Esophagus muscularis mucosa (tissue), 4 donors: ENCODE results near the gene CDH7. TPM values are rescaled to one million over a fixed set of nuclear protein-coding genes. Genes with fewer than 3 reads are reported as not detected.

Source experiments
- DNase-seq: peaks from one replicate; pipeline ENCODE4 v3.0.0-alpha.2; 2017; ENCODE audit errors: extremely low spot score
- H3K27ac ChIP-seq, 4 donors: fragments of 200-600 bp; sonication (generic); replicated peaks in 1 of 4; 1 replicate in 3 of 4; 2 replicates in 1 of 4; pipeline ENCODE4 v1.5.1; 2016 to 2019; ENCODE audit warnings: mild to moderate bottlenecking in 1 of 4
- H3K27me3 ChIP-seq, 4 donors: fragments of 200-600 bp; sonication (generic); one replicate each; pipeline versions ENCODE4 v1.5.1 to v1.6.0; 2016 to 2019
- H3K36me3 ChIP-seq, 4 donors: fragments of 200-600 bp; sonication (generic); one replicate each; pipeline ENCODE4 v1.5.1; 2016 to 2019
- H3K4me1 ChIP-seq, 4 donors: fragments of 200-600 bp; sonication (generic); one replicate each; pipeline ENCODE4 v1.5.1; 2016 to 2019
- H3K4me3 ChIP-seq, 4 donors: fragments of 200-600 bp; sonication (generic); 1 replicate in 2 of 4; 2 replicates in 2 of 4; pipeline ENCODE4 v1.5.1; 2016 to 2019; ENCODE audit warnings: mild to moderate bottlenecking in 4 of 4, moderate library complexity in 1 of 4
- H3K9me3 ChIP-seq, 4 donors: fragments of 200-600 bp; sonication (generic); 1 replicate in 3 of 4; 2 replicates in 1 of 4; pipeline ENCODE4 v1.5.1; 2016 to 2019
- EP300 ChIP-seq: sonication (generic); formaldehyde crosslinking; IDR thresholded peaks from one replicate; pipeline ENCODE4 v1.6.1; 2017; ENCODE audit warnings: antibody characterized with exemption
- POLR2A ChIP-seq: fragments of 450-650 bp; IDR thresholded peaks from one replicate; pipeline ENCODE4 v1.6.1; 2017; ENCODE audit warnings: antibody characterized with exemption, moderate library complexity, mild to moderate bottlenecking, low read depth
- POLR2AphosphoS5 ChIP-seq, 2 donors: sonication (generic); formaldehyde crosslinking; IDR thresholded peaks; one replicate each; pipeline ENCODE4 v1.6.1; 2017; ENCODE audit warnings: antibody characterized with exemption in 2 of 2
- WGBS: methylation state at CpG from one replicate; pipeline ENCODE4 v1.1.5; 2018; 5-methylcytosine and 5-hydroxymethylcytosine counted together
- intact Hi-C: fragments of 100-400 bp; cut with DNase I; formaldehyde crosslinking; loops from one replicate; pipeline ENCODE4 v1.15.1; 2023
- total RNA-seq, 4 donors: library from RNA; depleted of rRNA; stranded (reverse); fragments of >200 nt; gene quantifications; one replicate each; pipeline versions ENCODE4 v1.1.0 to v1.2.1, GENCODE V29; 2016
- TF ChIP-seq, protein P1 (sequence below), 3 experiments: fragments of 200-600 bp in 2 of 3; fragments of 450-650 bp in 1 of 3; sonication (generic) in 2 of 3; IDR thresholded peaks; one replicate each; pipeline ENCODE4 v1.5.1; 2017 to 2019; ENCODE audit warnings: antibody characterized with exemption in 3 of 3, mild to moderate bottlenecking in 2 of 3, moderate library complexity in 1 of 3

Gene CDH7
- total RNA-seq, 4 donors from 2014 or later = 0.06 to 0.33 TPM; not detected in 2

DNA sequence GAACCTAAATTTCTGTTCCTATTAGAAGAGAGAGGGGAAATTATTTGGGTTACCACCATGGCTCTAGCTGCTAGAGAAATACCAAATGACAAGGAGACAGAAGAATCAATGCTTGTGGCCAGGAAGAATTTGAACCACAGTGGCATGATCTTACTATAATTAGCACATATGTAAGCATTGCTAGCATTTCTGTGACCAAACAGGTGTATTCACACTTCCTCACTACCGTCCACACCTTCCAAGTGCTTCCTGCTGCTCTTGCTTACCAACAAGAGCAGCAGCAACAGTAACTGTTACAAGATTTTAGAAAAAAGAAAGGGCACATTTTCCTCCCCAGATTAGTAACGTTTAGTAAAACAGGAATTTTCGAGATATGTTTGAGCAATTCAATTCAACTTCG, 60.5 kb downstream of the CDH7 start:
- Histone ChIP-seq H3K9me3 (no peaks in the 10 kb centered on the region), H3K27me3 (no peaks in the 10 kb centered on the region), H3K27ac (no peak overlapping the region), H3K4me1 (no peaks in the 10 kb centered on the region), H3K4me3 (no peak overlapping the region), H3K36me3 (no peaks in the 10 kb centered on the region)
- intact Hi-C loops = no loop called here
- DNase-seq = no peak
- WGBS = 71% methylated on average over 4 of the region's 4 CpGs
- TF ChIP-seq, protein P1, sequence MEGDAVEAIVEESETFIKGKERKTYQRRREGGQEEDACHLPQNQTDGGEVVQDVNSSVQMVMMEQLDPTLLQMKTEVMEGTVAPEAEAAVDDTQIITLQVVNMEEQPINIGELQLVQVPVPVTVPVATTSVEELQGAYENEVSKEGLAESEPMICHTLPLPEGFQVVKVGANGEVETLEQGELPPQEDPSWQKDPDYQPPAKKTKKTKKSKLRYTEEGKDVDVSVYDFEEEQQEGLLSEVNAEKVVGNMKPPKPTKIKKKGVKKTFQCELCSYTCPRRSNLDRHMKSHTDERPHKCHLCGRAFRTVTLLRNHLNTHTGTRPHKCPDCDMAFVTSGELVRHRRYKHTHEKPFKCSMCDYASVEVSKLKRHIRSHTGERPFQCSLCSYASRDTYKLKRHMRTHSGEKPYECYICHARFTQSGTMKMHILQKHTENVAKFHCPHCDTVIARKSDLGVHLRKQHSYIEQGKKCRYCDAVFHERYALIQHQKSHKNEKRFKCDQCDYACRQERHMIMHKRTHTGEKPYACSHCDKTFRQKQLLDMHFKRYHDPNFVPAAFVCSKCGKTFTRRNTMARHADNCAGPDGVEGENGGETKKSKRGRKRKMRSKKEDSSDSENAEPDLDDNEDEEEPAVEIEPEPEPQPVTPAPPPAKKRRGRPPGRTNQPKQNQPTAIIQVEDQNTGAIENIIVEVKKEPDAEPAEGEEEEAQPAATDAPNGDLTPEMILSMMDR (IDR thresholded peaks at IDR 0.05) = no peak
- TF ChIP-seq EP300 (no peak), POLR2AphosphoS5 (IDR thresholded peaks at IDR 0.05) (no peak), POLR2A (no peak)

GRCh38 chr18:65815506-65815905, 64.7 kb downstream of the CDH7 start:
- H3K4me3 ChIP-seq = no peak overlapping the region
- DNase-seq = no peak
- no peaks in the 10 kb centered on the region for H3K27me3 ChIP-seq
- H3K36me3 ChIP-seq = no peaks in the 10 kb centered on the region
- H3K27ac ChIP-seq = no peak overlapping the region
- TF ChIP-seq POLR2AphosphoS5 (IDR thresholded peaks at IDR 0.05) = no peak
- no peak for TF ChIP-seq EP300
- no peak for TF ChIP-seq POLR2A
- TF ChIP-seq, protein P1 (IDR thresholded peaks at IDR 0.05) = no peak
- H3K4me1 ChIP-seq = no peaks in the 10 kb centered on the region
- H3K9me3 ChIP-seq = no peaks in the 10 kb centered on the region
- WGBS = 49% methylated on average over 2 of the region's 2 CpGs
- intact Hi-C loops = no loop called here

- Histone ChIP-seq H3K9me3 (no peaks in the 10 kb centered on the region), H3K4me1 (no peaks in the 10 kb centered on the region), H3K27ac (no peak overlapping the region), H3K27me3 (no peaks in the 10 kb centered on the region), H3K4me3 (no peak overlapping the region), H3K36me3 (no peaks in the 10 kb centered on the region)
- WGBS = 54% methylated on average over 4 of the region's 4 CpGs
- TF ChIP-seq POLR2AphosphoS5 (IDR thresholded peaks at IDR 0.05) = no peak
- TF ChIP-seq, protein P1 (IDR thresholded peaks at IDR 0.05) = no peak
- TF ChIP-seq POLR2A = no peak
- no peak for TF ChIP-seq EP300
- no peak for DNase-seq
- intact Hi-C loops = no loop called here
Observed at GRCh38 chr18:65817178-65817577, 66.4 kb downstream of the CDH7 start.

DNA sequence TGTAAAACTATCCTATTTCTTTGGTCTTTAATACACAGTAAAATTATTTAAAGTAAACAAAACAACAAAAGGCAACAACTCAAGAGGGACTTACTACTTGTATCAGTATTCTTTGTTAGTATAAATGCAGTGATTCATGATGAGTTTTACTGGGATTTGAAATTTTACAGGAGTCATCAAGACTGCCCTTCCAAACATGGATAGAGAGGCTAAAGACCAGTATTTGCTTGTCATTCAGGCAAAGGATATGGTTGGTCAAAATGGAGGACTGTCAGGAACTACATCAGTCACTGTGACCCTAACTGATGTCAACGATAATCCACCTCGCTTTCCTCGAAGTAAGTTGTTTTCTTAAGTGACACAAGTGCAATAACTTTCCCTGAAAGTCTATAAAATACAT, 71.1 kb downstream of the CDH7 start:
- WGBS = 88% methylated on average over 3 of the region's 3 CpGs
- Histone ChIP-seq H3K4me1 (no peaks in the 10 kb centered on the region), H3K4me3 (no peak overlapping the region), H3K36me3 (no peaks in the 10 kb centered on the region), H3K27ac (no peak overlapping the region), H3K27me3 (no peaks in the 10 kb centered on the region), H3K9me3 (no peaks in the 10 kb centered on the region)
- intact Hi-C loops = no loop called here
- no peak for DNase-seq
- TF ChIP-seq POLR2A (no peak), POLR2AphosphoS5 (IDR thresholded peaks at IDR 0.05) (no peak), EP300 (no peak)
- TF ChIP-seq, protein P1 (IDR thresholded peaks at IDR 0.05) = no peak

DNA sequence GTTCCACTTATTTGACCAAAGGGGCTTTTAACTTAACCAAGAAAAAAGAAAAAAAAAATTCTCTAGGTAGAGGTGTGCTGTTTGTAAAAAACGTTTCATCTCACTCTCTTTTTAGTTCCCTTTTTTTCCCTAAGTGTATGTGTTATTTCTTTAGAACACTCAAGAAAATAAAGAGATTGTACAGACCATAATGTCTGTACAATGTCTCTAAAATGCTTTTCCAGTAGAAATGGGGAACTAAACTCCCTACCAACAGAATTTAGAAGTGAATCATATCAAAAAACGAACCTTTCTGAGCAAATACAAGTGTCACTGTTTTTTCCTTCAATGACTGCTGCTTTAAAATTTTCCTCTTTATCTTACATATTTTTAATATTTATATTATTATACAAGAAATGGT, 72.0 kb downstream of the CDH7 start:
- 28% methylated on average over 2 of the region's 2 CpGs for WGBS
- TF ChIP-seq, protein P1 (IDR thresholded peaks at IDR 0.05) = no peak
- no peak for TF ChIP-seq POLR2AphosphoS5 (IDR thresholded peaks at IDR 0.05)
- TF ChIP-seq POLR2A = no peak
- TF ChIP-seq EP300 = no peak
- H3K27me3 ChIP-seq = no peaks in the 10 kb centered on the region

More for the DNA sequence above, 72.0 kb downstream of the CDH7 start:
- no peak overlapping the region for H3K27ac ChIP-seq
- intact Hi-C loops = no loop called here
- H3K4me3 ChIP-seq = no peak overlapping the region
- no peaks in the 10 kb centered on the region for H3K36me3 ChIP-seq
- no peaks in the 10 kb centered on the region for H3K4me1 ChIP-seq
- no peaks in the 10 kb centered on the region for H3K9me3 ChIP-seq
- no peak for DNase-seq
